ENCODE data around the gene CLMP.
A peak's percentile ranks its signal among the peaks of the same experiment; 100 is the strongest.

Gene CLMP

DNA sequence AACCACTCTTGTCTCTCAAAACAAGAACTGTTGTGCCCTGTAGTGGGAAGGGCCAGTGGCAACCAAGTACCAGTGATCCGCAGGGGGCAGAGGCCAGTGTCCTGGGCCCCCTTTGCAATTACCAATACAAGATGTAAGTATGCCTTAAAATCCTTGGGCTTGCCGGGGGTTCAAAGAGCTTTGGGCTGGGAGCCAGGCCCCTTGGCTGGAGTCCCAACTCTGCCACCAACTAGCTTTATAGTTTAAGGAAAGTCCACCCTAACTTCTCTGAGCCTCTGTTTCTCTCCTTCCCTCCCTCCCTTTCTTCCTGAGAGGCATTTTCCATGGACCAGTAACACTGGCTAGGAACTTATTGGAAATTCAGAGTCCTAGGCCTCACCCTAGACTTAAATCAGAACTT is 15.5 kb downstream of the CLMP start:
- H4K91ac ChIP-seq (ENCODE audit: low read depth, low read length, poor library complexity) = no peak overlapping the region
- H2BK12ac ChIP-seq (ENCODE audit: low read length) = no peak overlapping the region
- no peak overlapping the region for H2AFZ ChIP-seq (ENCODE audit: low read length)
- no peak overlapping the region for H3K27ac ChIP-seq (replicated peaks; ENCODE audit: low read length)
- H2BK15ac ChIP-seq (ENCODE audit: low read length) = no peak overlapping the region
- no peak overlapping the region for H3K18ac ChIP-seq (ENCODE audit: low read length)
- no peak overlapping the region for H3K23ac ChIP-seq (ENCODE audit: low read depth, low read length, poor library complexity)
- H2BK5ac ChIP-seq (ENCODE audit: low read length) = no peak overlapping the region
- no peaks in the 10 kb centered on the region for H3K36me3 ChIP-seq (replicated peaks in 1 of 2; ENCODE audit: control insufficient read depth in 2 of 2, insufficient read depth in 2 of 2, low read length in 2 of 2)
- H3K27me3 ChIP-seq (ENCODE audit: control insufficient read depth in 3 of 3, insufficient read depth in 3 of 3, low read depth in 1 of 3, low read length in 3 of 3) = no peaks in the 10 kb centered on the region
- peaks cover 2 to 6% of the 10 kb centered on the region in 2 donors for H3K9me3 ChIP-seq (replicated peaks in 1 of 2; ENCODE audit: control insufficient read depth in 2 of 2, insufficient read depth in 1 of 2, low read depth in 1 of 2, low read length in 2 of 2)
- no peak overlapping the region for H3K9ac ChIP-seq (ENCODE audit: low read depth, low read length, poor library complexity)
- H3K4ac ChIP-seq (ENCODE audit: low read length) = no peak overlapping the region
- no peak overlapping the region for H3K4me2 ChIP-seq (ENCODE audit: insufficient read depth, low read length, poor library complexity, severe bottlenecking)
- no peak overlapping the region for H4K8ac ChIP-seq (ENCODE audit: low read depth, low read length)
- no peak for DNase-seq (ENCODE audit: low spot score)
- H3K4me1 ChIP-seq (ENCODE audit: control insufficient read depth in 2 of 2, insufficient read depth in 1 of 2, low read depth in 1 of 2, low read length in 2 of 2) = peaks cover 2% of the 10 kb centered on the region in 2 donors
- H2BK120ac ChIP-seq (ENCODE audit: low read depth, low read length) = no peak overlapping the region
- H3K79me1 ChIP-seq (ENCODE audit: low read depth, low read length) = no peaks in the 10 kb centered on the region
- no peak overlapping the region for H3K4me3 ChIP-seq (ENCODE audit: low read length in 2 of 2)
- whole genome bisulfite sequencing, 2 donors (ENCODE audit: extremely low coverage in 2 of 2, insufficient read length in 2 of 2, insufficient replicate concordance in 1 of 2) = no CpG with 5 or more reads among the region's 2 CpGs
- H3K14ac ChIP-seq (ENCODE audit: low read length) = no peak overlapping the region
- H2AK5ac ChIP-seq (ENCODE audit: low read depth, low read length) = no peak overlapping the region

DNA sequence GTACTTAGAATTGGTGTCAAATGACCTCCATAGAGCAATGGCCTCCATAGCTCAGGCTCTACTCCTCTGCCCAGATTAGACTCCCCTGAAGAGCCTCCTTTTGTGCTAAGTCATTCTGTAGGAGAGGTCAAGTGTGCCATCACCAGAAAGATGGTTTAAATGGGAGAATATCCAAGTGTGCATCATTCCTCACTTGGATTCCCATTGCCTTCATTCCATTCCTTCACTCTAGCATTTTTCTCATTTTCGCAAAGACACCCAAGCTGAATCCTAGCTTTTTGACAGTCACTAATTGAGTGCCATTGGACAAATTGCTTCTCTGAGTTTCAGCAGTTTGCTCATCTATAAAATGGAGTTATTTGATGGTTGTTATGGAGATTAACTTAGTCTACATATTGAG is 16.9 kb downstream of the CLMP start:
- Histone ChIP-seq H3K4me1 (ENCODE audit: control insufficient read depth in 2 of 2, insufficient read depth in 1 of 2, low read depth in 1 of 2, low read length in 2 of 2) (peaks cover 2% of the 10 kb centered on the region in 2 donors), H2BK5ac (ENCODE audit: low read length) (no peak overlapping the region), H3K4ac (ENCODE audit: low read length) (no peak overlapping the region), H3K36me3 (replicated peaks in 1 of 2; ENCODE audit: control insufficient read depth in 2 of 2, insufficient read depth in 2 of 2, low read length in 2 of 2) (no peaks in the 10 kb centered on the region), H3K18ac (ENCODE audit: low read length) (no peak overlapping the region), H3K23ac (ENCODE audit: low read depth, low read length, poor library complexity) (no peak overlapping the region), H3K14ac (ENCODE audit: low read length) (no peak overlapping the region), H3K79me1 (ENCODE audit: low read depth, low read length) (no peaks in the 10 kb centered on the region), H3K9me3 (replicated peaks in 1 of 2; ENCODE audit: control insufficient read depth in 2 of 2, insufficient read depth in 1 of 2, low read depth in 1 of 2, low read length in 2 of 2) (peaks cover 2 to 6% of the 10 kb centered on the region in 2 donors), H2BK12ac (ENCODE audit: low read length) (no peak overlapping the region), H3K4me3 (ENCODE audit: low read length in 2 of 2) (no peak overlapping the region), H2BK15ac (ENCODE audit: low read length) (no peak overlapping the region), H4K8ac (ENCODE audit: low read depth, low read length) (no peak overlapping the region), H3K27me3 (ENCODE audit: control insufficient read depth in 3 of 3, insufficient read depth in 3 of 3, low read depth in 1 of 3, low read length in 3 of 3) (no peaks in the 10 kb centered on the region), H2AFZ (ENCODE audit: low read length) (no peak overlapping the region), H4K91ac (ENCODE audit: low read depth, low read length, poor library complexity) (no peak overlapping the region), H3K9ac (ENCODE audit: low read depth, low read length, poor library complexity) (no peak overlapping the region), H3K4me2 (ENCODE audit: insufficient read depth, low read length, poor library complexity, severe bottlenecking) (no peak overlapping the region), H2BK120ac (ENCODE audit: low read depth, low read length) (no peak overlapping the region), H3K27ac (replicated peaks; ENCODE audit: low read length) (no peak overlapping the region), H2AK5ac (ENCODE audit: low read depth, low read length) (no peak overlapping the region)
- no peak for DNase-seq (ENCODE audit: low spot score)
- WGBS, 2 donors (ENCODE audit: extremely low coverage in 2 of 2, insufficient read length in 2 of 2, insufficient replicate concordance in 1 of 2) = no CpG with 5 or more reads among the region's 1 CpG

DNA sequence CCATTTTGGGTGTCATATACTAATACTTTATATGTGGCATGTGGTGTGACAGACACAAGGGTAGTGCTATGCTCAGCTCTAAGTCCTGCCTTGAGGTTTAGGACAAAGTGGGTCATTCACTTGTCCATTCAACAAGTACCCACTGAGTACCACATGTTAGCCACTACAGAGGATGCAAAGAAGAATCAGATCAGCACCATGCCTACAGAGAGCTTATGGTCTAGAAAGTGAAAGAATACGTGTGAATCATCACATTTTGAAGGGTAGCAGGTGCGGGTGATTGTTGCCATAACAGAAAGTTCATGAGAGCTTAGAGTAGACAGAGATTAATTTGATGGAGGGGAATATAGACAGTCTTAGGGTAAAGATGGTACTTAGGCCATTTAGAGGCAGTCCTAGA is 18.3 kb downstream of the CLMP start:
- H3K9me3 ChIP-seq (replicated peaks in 1 of 2; ENCODE audit: control insufficient read depth in 2 of 2, insufficient read depth in 1 of 2, low read depth in 1 of 2, low read length in 2 of 2) = peaks cover 2 to 6% of the 10 kb centered on the region in 2 donors
- no peaks in the 10 kb centered on the region for H3K27me3 ChIP-seq (ENCODE audit: control insufficient read depth in 3 of 3, insufficient read depth in 3 of 3, low read depth in 1 of 3, low read length in 3 of 3)
- no peak overlapping the region for H3K4ac ChIP-seq (ENCODE audit: low read length)
- H2AK5ac ChIP-seq (ENCODE audit: low read depth, low read length) = peak overlapping the region; percentile 41
- no peaks in the 10 kb centered on the region for H3K36me3 ChIP-seq (replicated peaks in 1 of 2; ENCODE audit: control insufficient read depth in 2 of 2, insufficient read depth in 2 of 2, low read length in 2 of 2)
- no peak overlapping the region for H2BK120ac ChIP-seq (ENCODE audit: low read depth, low read length)
- H3K4me3 ChIP-seq (ENCODE audit: low read length in 2 of 2) = no peak overlapping the region
- WGBS, 2 donors (ENCODE audit: extremely low coverage in 2 of 2, insufficient read length in 2 of 2, insufficient replicate concordance in 1 of 2) = no CpG with 5 or more reads among the region's 2 CpGs
- H2BK12ac ChIP-seq (ENCODE audit: low read length) = no peak overlapping the region
- H4K8ac ChIP-seq (ENCODE audit: low read depth, low read length) = no peak overlapping the region
- H3K27ac ChIP-seq (replicated peaks; ENCODE audit: low read length) = no peak overlapping the region
- no peak overlapping the region for H2BK15ac ChIP-seq (ENCODE audit: low read length)
- peaks cover 0 to 2% of the 10 kb centered on the region in 2 donors for H3K4me1 ChIP-seq (ENCODE audit: control insufficient read depth in 2 of 2, insufficient read depth in 1 of 2, low read depth in 1 of 2, low read length in 2 of 2)
- no peak overlapping the region for H3K4me2 ChIP-seq (ENCODE audit: insufficient read depth, low read length, poor library complexity, severe bottlenecking)
- H2AFZ ChIP-seq (ENCODE audit: low read length) = no peak overlapping the region
- H3K14ac ChIP-seq (ENCODE audit: low read length) = no peak overlapping the region
- no peak overlapping the region for H3K23ac ChIP-seq (ENCODE audit: low read depth, low read length, poor library complexity)
- H3K79me1 ChIP-seq (ENCODE audit: low read depth, low read length) = no peaks in the 10 kb centered on the region
- H4K91ac ChIP-seq (ENCODE audit: low read depth, low read length, poor library complexity) = no peak overlapping the region
- DNase-seq (ENCODE audit: low spot score) = no peak
- H3K18ac ChIP-seq (ENCODE audit: low read length) = no peak overlapping the region
- H2BK5ac ChIP-seq (ENCODE audit: low read length) = no peak overlapping the region
- H3K9ac ChIP-seq (ENCODE audit: low read depth, low read length, poor library complexity) = no peak overlapping the region

DNA sequence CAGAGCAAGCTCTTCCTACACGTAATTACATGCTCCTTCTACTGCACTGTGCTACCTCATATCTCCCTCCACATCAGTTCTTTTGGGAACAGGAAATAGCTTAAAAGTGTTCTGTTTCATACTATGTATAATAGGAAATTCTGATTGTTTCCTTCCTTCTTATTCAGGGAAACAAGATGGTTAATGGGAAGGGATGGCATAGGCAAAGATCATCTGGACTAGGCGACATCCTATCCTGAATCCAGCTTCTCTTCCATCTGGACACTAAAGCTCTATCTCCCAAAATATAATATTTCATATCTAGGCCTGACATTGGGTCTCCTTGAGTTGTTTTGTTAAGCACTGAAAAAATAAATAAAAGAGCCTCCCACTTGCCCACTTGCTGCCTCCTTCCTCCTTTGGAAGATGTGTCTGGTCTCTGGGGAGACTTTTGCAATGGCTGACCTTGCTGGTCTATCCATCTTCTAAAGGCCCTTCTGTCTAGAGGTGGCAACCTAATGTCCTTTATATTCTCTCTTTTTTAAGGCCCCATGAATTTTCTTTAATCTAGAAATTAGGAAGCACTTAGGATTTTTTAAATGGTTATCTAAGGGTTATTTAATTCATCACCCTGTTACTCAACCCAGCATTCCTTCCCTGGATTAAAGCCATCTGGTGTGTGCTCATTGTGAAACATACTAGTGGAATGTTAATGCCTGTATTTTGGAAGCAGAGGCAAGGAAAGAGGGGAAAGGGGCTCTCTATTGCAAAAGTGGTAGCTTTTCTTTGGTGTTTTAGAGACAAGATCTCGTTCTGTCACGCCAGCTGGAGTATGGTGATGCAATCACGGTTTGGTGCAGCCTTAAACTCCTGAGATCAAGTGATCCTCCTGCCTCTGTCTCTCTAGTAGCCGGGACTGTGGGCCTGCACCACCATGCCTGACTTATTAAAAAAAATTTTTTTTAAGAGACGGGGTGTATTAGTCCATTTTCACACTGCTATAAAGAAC is 20.6 kb downstream of the CLMP start:
- no peak overlapping the region for H2AFZ ChIP-seq (ENCODE audit: low read length)
- H3K14ac ChIP-seq (ENCODE audit: low read length) = no peak overlapping the region
- H2AK5ac ChIP-seq (ENCODE audit: low read depth, low read length) = no peak overlapping the region
- no peaks in the 10 kb centered on the region for H3K27me3 ChIP-seq (ENCODE audit: control insufficient read depth in 3 of 3, insufficient read depth in 3 of 3, low read depth in 1 of 3, low read length in 3 of 3)
- H3K27ac ChIP-seq (replicated peaks; ENCODE audit: low read length) = peak overlapping the region; percentile 59
- H3K79me1 ChIP-seq (ENCODE audit: low read depth, low read length) = no peaks in the 10 kb centered on the region
- H3K23ac ChIP-seq (ENCODE audit: low read depth, low read length, poor library complexity) = no peak overlapping the region
- peaks cover 0 to 2% of the 10 kb centered on the region in 2 donors for H3K4me1 ChIP-seq (ENCODE audit: control insufficient read depth in 2 of 2, insufficient read depth in 1 of 2, low read depth in 1 of 2, low read length in 2 of 2)
- H3K4ac ChIP-seq (ENCODE audit: low read length) = no peak overlapping the region
- no peak overlapping the region for H2BK120ac ChIP-seq (ENCODE audit: low read depth, low read length)
- WGBS, 2 donors (ENCODE audit: extremely low coverage in 2 of 2, insufficient read length in 2 of 2, insufficient replicate concordance in 1 of 2) = no CpG with 5 or more reads among the region's 7 CpGs
- peak; percentile 21 for DNase-seq (ENCODE audit: low spot score)
- H3K9ac ChIP-seq (ENCODE audit: low read depth, low read length, poor library complexity) = no peak overlapping the region
- H4K91ac ChIP-seq (ENCODE audit: low read depth, low read length, poor library complexity) = no peak overlapping the region
- no peak overlapping the region for H2BK5ac ChIP-seq (ENCODE audit: low read length)
- no peak overlapping the region for H2BK15ac ChIP-seq (ENCODE audit: low read length)
- H2BK12ac ChIP-seq (ENCODE audit: low read length) = no peak overlapping the region
- no peak overlapping the region for H3K4me2 ChIP-seq (ENCODE audit: insufficient read depth, low read length, poor library complexity, severe bottlenecking)
- H3K9me3 ChIP-seq (replicated peaks in 1 of 2; ENCODE audit: control insufficient read depth in 2 of 2, insufficient read depth in 1 of 2, low read depth in 1 of 2, low read length in 2 of 2) = peaks cover 0 to 2% of the 10 kb centered on the region in 2 donors
- H3K18ac ChIP-seq (ENCODE audit: low read length) = no peak overlapping the region
- no peak overlapping the region for H3K4me3 ChIP-seq (ENCODE audit: low read length in 2 of 2)
- no peaks in the 10 kb centered on the region for H3K36me3 ChIP-seq (replicated peaks in 1 of 2; ENCODE audit: control insufficient read depth in 2 of 2, insufficient read depth in 2 of 2, low read length in 2 of 2)
- no peak overlapping the region for H4K8ac ChIP-seq (ENCODE audit: low read depth, low read length)

Data from neuronal stem cell (in vitro differentiated cells).